ENCODE measurements around the gene EDARADD.

The EDARADD gene

DNA sequence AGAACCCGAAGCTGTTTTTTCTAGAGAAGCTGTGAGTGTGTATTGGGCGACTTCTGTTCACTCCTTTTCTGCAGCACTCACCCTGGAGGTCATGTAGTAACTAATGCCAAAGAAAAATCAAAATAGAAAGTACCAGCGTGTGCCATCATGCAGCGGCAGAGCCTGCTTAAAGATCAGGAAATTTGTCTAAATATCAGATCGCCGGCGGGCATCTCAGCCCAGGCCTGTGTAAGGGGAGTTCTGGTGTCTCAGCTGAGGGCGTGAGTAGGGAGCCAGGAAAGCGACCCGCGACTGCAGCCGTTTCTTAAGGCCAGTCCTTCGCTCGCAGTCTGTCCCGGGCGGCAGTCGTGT lies 768 bp downstream of the EDARADD start:
- Histone ChIP-seq H3K9me3 (ENCODE audit: insufficient read depth, low read depth, low read length) (no peaks in the 10 kb centered on the region), H3K4me3 (ENCODE audit: low read length) (peak overlapping the region; percentile 91), H3K27ac (ENCODE audit: low read depth, low read length) (no peak overlapping the region), H3K9ac (ENCODE audit: low read depth, low read length) (peak overlapping the region; percentile 81), H3K36me3 (ENCODE audit: insufficient read depth, low read length) (no peaks in the 10 kb centered on the region), H3K27me3 (ENCODE audit: insufficient read depth, low read length) (peaks cover 44% of the 10 kb centered on the region), H3K4me1 (ENCODE audit: insufficient read depth, low read length) (peaks cover 19% of the 10 kb centered on the region)
- WGBS: 4% methylated on average over 17 of the region's 17 CpGs

DNA sequence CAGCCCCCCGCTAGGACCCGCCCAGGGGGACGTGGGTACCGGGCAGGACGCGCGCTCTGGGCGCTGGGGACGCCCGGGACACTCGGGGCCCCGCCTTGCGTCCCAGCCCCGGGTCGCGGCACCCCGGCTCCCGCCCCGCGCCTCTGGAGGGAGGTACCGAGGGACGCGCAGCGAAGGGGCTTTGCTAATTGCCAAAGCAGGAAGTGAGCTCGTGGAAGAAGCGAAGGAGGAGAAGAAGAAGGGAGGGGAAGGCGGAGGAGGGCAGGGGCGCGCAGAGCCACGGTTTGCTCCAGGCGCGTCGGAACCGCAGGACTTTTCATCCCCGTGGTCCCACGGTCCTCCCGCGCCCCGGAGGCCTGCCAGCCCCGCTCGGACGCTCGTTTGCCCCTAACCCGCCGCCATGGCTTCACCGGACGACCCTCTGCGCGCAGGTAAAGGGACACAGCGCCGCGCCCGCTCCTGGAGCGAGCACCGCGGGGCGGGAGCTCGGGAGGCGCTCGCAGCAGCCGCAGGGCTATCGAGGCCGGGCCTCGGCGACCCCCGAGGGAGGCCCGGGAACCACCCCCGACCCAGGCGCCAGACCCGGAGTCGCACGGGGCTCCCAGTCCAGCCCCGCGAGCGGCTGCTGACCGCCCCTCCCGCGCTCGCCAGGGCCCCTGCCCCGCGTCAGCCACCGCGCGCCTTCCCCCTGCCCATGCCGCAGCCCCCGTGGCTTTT lies 1.3 kb downstream of the EDARADD start:
- peaks cover 44% of the 10 kb centered on the region for H3K27me3 ChIP-seq (ENCODE audit: insufficient read depth, low read length)
- no peaks in the 10 kb centered on the region for H3K9me3 ChIP-seq (ENCODE audit: insufficient read depth, low read depth, low read length)
- H3K4me1 ChIP-seq (ENCODE audit: insufficient read depth, low read length): peaks cover 22% of the 10 kb centered on the region
- H3K4me3 ChIP-seq (ENCODE audit: low read length): peak overlapping the region; percentile 91
- peak overlapping the region; percentile 81 for H3K9ac ChIP-seq (ENCODE audit: low read depth, low read length)
- WGBS: under 1% methylated on average over 86 of the region's 86 CpGs
- no peaks in the 10 kb centered on the region for H3K36me3 ChIP-seq (ENCODE audit: insufficient read depth, low read length)
- no peak overlapping the region for H3K27ac ChIP-seq (ENCODE audit: low read depth, low read length)

DNA sequence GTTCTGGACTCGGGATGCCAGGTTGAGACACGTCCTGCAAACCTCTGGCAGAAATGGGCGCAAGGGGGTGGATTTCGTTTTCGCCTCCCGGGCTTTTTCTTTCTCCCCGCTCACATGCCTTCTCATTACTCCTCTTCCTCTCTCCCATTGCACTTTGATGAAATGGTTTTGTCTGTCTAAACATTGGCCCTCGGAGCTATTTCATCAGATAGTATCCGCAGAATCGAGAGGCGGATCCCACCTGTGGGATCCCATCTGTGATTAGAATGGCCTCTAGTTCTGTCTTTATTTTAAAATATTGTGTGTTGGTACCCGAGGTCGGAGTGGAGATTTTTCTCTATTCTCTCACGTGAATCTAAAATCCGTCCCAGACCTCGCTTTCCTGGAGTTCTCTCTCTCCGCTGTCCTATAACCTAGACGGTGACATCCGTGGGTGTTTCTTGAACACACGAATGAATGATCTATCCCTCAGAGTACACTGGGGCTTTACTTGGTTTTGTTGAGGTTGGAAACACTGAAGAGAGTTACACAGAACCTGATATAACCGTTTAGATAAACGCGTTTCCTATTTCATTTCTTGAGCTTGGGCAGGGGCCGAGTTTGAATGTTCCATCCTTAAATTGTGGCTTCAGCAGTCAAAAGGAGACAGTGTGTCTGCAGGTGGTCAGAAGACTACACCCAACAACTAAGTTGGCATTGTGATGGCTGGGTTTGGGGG lies 2.0 kb downstream of the EDARADD start:
- 16% methylated on average over 24 of the region's 24 CpGs for WGBS
- Histone ChIP-seq H3K4me1 (ENCODE audit: insufficient read depth, low read length) (peaks cover 22% of the 10 kb centered on the region), H3K4me3 (ENCODE audit: low read length) (peak overlapping the region; percentile 91), H3K9ac (ENCODE audit: low read depth, low read length) (peak overlapping the region; percentile 81), H3K9me3 (ENCODE audit: insufficient read depth, low read depth, low read length) (no peaks in the 10 kb centered on the region), H3K27ac (ENCODE audit: low read depth, low read length) (no peak overlapping the region), H3K27me3 (ENCODE audit: insufficient read depth, low read length) (peaks cover 44% of the 10 kb centered on the region), H3K36me3 (ENCODE audit: insufficient read depth, low read length) (no peaks in the 10 kb centered on the region)

DNA sequence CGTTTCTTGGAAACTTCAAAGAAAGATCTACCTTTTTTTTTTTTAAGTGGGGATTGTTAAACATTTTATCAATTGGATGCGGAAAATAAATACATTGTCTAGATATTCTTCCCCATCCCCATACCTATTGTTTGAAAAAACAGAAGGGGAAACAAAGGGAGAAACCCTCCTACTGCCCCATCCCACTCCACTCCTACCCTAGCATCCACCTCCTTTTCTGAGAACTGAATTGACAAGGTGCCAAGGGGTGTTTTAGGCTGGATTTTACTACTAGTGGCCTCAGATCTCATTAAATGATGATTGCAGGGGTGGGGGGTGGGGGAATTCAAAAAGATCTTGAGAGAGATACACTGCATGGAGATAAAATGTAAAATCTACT lies 2.6 kb downstream of the EDARADD start:
- Histone ChIP-seq H3K27me3 (ENCODE audit: insufficient read depth, low read length) (peaks cover 44% of the 10 kb centered on the region), H3K36me3 (ENCODE audit: insufficient read depth, low read length) (no peaks in the 10 kb centered on the region), H3K4me1 (ENCODE audit: insufficient read depth, low read length) (peaks cover 22% of the 10 kb centered on the region), H3K4me3 (ENCODE audit: low read length) (peak overlapping the region; percentile 91), H3K27ac (ENCODE audit: low read depth, low read length) (no peak overlapping the region), H3K9ac (ENCODE audit: low read depth, low read length) (no peak overlapping the region), H3K9me3 (ENCODE audit: insufficient read depth, low read depth, low read length) (no peaks in the 10 kb centered on the region)
- no CpG with 5 or more reads among the region's 2 CpGs for WGBS

DNA sequence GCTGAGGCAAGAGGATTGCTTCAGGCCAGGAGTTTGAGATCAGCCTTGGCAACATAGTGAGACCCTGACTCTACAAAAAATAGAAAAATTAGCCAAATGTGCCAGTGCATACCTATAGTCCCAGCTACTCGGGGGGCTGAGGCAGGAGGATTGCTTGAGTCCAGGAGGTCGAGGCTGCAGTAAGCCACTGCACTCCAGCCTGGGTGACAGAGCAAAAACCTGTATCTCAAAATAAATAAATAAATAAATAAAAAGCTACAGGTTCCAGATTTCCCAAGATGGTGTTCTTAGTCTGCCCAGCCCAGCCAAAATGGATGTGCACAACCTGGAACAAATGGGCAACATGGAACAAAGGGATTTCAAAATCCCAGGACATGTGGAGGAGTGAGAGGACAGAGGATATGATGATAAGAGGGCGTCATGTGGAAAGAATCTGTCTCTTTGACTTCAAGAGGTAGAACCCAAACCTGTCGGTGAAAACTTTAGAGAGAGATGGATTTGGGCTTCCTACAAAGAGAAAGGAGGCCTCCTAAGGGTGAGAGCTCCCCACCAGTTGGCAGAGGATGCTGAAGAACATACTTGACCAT lies 3.2 kb downstream of the EDARADD start:
- 92% methylated on average over 4 of the region's 4 CpGs for WGBS
- no peaks in the 10 kb centered on the region for H3K9me3 ChIP-seq (ENCODE audit: insufficient read depth, low read depth, low read length)
- no peak overlapping the region for H3K9ac ChIP-seq (ENCODE audit: low read depth, low read length)
- H3K4me3 ChIP-seq (ENCODE audit: low read length): no peak overlapping the region
- peaks cover 22% of the 10 kb centered on the region for H3K4me1 ChIP-seq (ENCODE audit: insufficient read depth, low read length)
- H3K27ac ChIP-seq (ENCODE audit: low read depth, low read length): no peak overlapping the region
- peaks cover 44% of the 10 kb centered on the region for H3K27me3 ChIP-seq (ENCODE audit: insufficient read depth, low read length)
- H3K36me3 ChIP-seq (ENCODE audit: insufficient read depth, low read length): no peaks in the 10 kb centered on the region

DNA sequence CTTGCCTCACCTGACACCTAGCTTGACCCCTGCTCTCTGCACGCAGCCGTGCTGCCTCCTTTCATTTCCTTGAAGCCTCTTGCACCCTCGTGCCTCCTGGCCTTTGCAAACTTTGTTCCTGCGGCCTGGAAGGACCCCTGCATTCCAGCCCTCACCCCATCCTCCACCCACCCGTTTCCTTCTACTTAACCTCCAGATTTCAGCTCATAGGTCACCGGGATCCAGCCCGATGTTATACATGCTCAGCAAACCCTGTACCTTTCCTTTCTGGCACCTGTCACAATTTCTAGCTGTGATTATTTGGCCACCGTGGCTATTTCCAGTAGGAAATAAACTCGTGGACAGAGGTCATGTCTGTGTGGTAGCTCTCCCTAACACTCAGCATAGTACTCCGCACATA lies 4.5 kb downstream of the EDARADD start:
- no peak overlapping the region for H3K27ac ChIP-seq (ENCODE audit: low read depth, low read length)
- no peaks in the 10 kb centered on the region for H3K36me3 ChIP-seq (ENCODE audit: insufficient read depth, low read length)
- no peaks in the 10 kb centered on the region for H3K9me3 ChIP-seq (ENCODE audit: insufficient read depth, low read depth, low read length)
- H3K4me3 ChIP-seq (ENCODE audit: low read length): no peak overlapping the region
- WGBS: 91% methylated on average over 10 of the region's 10 CpGs
- H3K27me3 ChIP-seq (ENCODE audit: insufficient read depth, low read length): peaks cover 42% of the 10 kb centered on the region
- H3K4me1 ChIP-seq (ENCODE audit: insufficient read depth, low read length): peaks cover 22% of the 10 kb centered on the region
- no peak overlapping the region for H3K9ac ChIP-seq (ENCODE audit: low read depth, low read length)

DNA sequence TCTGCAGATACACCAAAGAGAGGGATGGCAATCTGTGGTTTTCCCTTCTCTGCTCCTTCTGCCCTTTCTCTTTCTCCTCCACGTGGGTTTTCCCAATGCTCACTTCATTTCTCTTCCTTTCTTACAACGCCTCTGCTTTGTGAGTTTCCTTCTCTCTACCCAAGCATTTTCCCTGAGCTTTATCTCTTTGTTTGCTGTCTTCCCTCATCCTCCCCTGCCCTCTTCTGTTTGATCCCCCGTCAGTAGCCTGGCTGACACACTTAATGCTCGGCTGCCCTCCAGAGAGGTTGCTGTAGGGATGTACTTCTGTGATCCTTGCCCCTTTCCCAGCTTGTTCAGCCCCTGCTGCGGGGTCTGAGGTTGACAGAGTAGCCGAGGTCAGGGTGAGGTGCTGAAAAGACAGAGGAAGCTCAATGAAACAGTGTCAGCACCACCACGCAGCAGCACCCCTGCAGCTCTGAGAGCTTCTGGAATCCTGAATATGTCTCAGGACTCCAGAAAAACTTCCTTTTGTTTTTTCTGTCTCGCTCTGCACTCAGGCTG lies 6.0 kb downstream of the EDARADD start:
- Histone ChIP-seq H3K9ac (ENCODE audit: low read depth, low read length) (no peak overlapping the region), H3K9me3 (ENCODE audit: insufficient read depth, low read depth, low read length) (no peaks in the 10 kb centered on the region), H3K4me1 (ENCODE audit: insufficient read depth, low read length) (peaks cover 17% of the 10 kb centered on the region), H3K27ac (ENCODE audit: low read depth, low read length) (peak overlapping the region; percentile 57; the same call in 1 of the 2 replicates), H3K27me3 (ENCODE audit: insufficient read depth, low read length) (peaks cover 26% of the 10 kb centered on the region), H3K4me3 (ENCODE audit: low read length) (no peak overlapping the region), H3K36me3 (ENCODE audit: insufficient read depth, low read length) (no peaks in the 10 kb centered on the region)
- 25% methylated on average over 8 of the region's 8 CpGs for WGBS

DNA sequence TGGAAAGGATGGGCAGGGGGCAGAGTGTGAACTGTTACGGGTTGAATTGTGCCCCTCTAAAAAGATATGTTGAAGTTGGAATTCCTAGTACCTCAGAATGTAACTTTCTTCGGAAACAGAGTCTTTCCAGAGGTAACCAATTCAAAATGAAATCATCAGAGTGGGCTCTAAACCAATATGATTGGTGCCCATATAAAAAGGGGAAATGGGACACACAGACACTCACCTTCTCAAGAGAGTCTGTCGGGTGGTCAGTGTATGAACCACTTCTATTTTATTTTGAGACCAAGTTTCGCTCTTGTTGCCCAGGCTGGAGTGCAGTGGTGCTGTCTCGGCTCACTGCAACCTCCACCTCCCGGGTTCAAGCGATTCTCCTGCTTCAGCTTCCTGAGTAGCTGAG lies 7.6 kb downstream of the EDARADD start:
- Histone ChIP-seq H3K9ac (ENCODE audit: low read depth, low read length) (no peak overlapping the region), H3K9me3 (ENCODE audit: insufficient read depth, low read depth, low read length) (no peaks in the 10 kb centered on the region), H3K27me3 (ENCODE audit: insufficient read depth, low read length) (peaks cover 11% of the 10 kb centered on the region), H3K4me1 (ENCODE audit: insufficient read depth, low read length) (peaks cover 9% of the 10 kb centered on the region), H3K27ac (ENCODE audit: low read depth, low read length) (no peak overlapping the region), H3K36me3 (ENCODE audit: insufficient read depth, low read length) (no peaks in the 10 kb centered on the region), H3K4me3 (ENCODE audit: low read length) (no peak overlapping the region)
- 95% methylated on average over 7 of the region's 7 CpGs for WGBS

DNA sequence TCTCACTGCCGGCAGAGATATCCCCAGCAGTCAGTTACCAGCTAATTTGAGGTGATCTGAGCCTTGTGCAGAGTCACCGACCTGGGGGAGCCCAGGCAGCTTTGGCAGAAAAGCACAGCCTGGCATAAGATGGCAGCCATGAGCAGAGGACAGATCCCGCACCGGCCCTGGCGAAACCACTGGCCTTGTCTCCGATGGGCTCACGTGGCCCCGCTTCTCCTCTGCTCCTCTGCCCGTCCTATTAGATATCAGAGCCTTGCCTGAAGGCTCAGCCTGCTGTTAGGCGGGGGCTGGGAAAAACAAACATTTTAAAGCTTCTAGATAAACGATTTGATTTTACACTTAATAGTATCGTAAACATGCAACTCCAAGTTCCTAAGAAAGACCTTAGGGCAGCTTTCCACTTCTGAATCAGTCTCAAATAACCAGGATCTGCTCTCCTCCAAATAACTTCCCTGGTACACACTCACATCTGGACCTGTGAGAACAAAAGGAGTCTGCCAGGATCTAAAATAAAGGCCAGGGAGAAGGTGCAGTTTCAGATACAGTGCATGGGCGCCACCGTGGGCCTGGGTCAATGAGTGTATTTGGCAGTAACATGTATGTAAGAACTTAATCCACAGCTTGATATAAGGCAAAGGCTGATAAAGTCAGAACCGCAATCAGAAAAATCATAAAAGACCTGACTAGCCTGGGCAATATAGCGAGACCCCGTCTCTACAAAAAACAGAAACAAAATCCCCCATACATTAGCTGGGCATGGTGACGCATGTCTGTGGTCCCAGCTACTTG lies 10.0 kb downstream of the EDARADD start:
- no peaks in the 10 kb centered on the region for H3K36me3 ChIP-seq (ENCODE audit: insufficient read depth, low read length)
- WGBS: 88% methylated on average over 18 of the region's 18 CpGs
- H3K4me3 ChIP-seq (ENCODE audit: low read length): no peak overlapping the region
- H3K9ac ChIP-seq (ENCODE audit: low read depth, low read length): no peak overlapping the region
- H3K4me1 ChIP-seq (ENCODE audit: insufficient read depth, low read length): peaks cover 9% of the 10 kb centered on the region
- no peak overlapping the region for H3K27ac ChIP-seq (ENCODE audit: low read depth, low read length)
- H3K9me3 ChIP-seq (ENCODE audit: insufficient read depth, low read depth, low read length): no peaks in the 10 kb centered on the region
- H3K27me3 ChIP-seq (ENCODE audit: insufficient read depth, low read length): no peaks in the 10 kb centered on the region

DNA sequence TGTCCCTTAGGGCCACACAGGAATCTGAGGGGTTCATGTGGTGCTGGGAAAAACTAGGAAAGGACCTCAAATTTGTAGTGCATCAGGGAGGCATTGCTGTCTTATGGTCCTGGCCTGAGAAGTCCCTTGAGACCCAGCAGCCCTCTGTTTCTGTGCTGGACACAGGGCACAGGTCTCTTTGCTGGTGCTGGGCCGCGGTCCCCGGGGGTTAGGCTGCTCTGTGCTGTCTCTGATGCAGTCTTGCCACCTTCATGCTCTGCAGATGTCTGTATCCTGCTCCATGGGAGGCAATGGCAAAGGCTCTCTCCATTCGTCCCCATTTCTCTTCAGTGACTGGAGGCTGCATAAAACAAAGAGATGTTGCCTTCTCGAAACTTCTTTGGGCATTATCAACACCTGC lies 13.0 kb downstream of the EDARADD start:
- Histone ChIP-seq H3K4me1 (ENCODE audit: insufficient read depth, low read length) (no peaks in the 10 kb centered on the region), H3K9me3 (ENCODE audit: insufficient read depth, low read depth, low read length) (no peaks in the 10 kb centered on the region), H3K27me3 (ENCODE audit: insufficient read depth, low read length) (no peaks in the 10 kb centered on the region), H3K4me3 (ENCODE audit: low read length) (no peak overlapping the region), H3K27ac (ENCODE audit: low read depth, low read length) (no peak overlapping the region), H3K36me3 (ENCODE audit: insufficient read depth, low read length) (no peaks in the 10 kb centered on the region), H3K9ac (ENCODE audit: low read depth, low read length) (no peak overlapping the region)
- WGBS: 90% methylated on average over 5 of the region's 5 CpGs

DNA sequence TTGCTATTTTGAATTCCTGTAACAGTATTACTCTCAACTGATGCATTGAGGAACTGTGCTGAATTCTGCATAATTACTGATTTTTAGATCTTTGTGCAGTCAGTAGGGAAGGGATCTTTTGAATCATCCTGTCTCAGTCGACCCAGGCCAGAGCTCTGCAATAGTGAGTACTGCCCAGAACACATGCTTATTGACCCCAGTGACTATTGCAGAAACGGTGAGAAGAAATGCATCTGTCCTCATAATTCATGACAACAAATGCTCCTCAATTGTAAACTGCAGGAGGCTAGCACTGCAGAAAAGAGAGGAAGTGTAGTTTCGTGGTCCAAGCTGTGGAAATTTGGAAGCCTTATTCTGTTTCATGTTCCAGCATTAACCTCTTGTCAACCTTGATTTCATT lies 19.6 kb downstream of the EDARADD start:
- no peaks in the 10 kb centered on the region for H3K4me1 ChIP-seq (ENCODE audit: insufficient read depth, low read length)
- H3K36me3 ChIP-seq (ENCODE audit: insufficient read depth, low read length): no peaks in the 10 kb centered on the region
- H3K27me3 ChIP-seq (ENCODE audit: insufficient read depth, low read length): no peaks in the 10 kb centered on the region
- H3K27ac ChIP-seq (ENCODE audit: low read depth, low read length): no peak overlapping the region
- H3K9me3 ChIP-seq (ENCODE audit: insufficient read depth, low read depth, low read length): no peaks in the 10 kb centered on the region
- H3K4me3 ChIP-seq (ENCODE audit: low read length): no peak overlapping the region
- 87% methylated on average over 3 of the region's 3 CpGs for WGBS
- no peak overlapping the region for H3K9ac ChIP-seq (ENCODE audit: low read depth, low read length)
